Activated naive CD8-positive, alpha-beta T cell treated with anti-CD3 and anti-CD28 coated beads, Interleukin-2, amount 50 U/mL, for 16 hours (primary cell): ENCODE data around the gene RNF4.
"Not testable (repeated sequence)": the region's sequence is repeated elsewhere in the genome, so short reads cannot be mapped to it uniquely, and the experiment has no call there.

Experiments
- DNase-seq: peaks from one replicate; pipeline ENCODE4 v3.0.0-alpha.2; 2020; ENCODE audit warnings: low read depth, low spot score

Gene RNF4

GRCh38 chr4:2457481-2458295 lies 11.2 kb upstream of the RNF4 start:
- DNase-seq = no peak

- no peak for DNase-seq
Observed at GRCh38 chr4:2458546-2459491, 10.1 kb upstream of the RNF4 start.

GRCh38 chr4:2459589-2460349 lies 9.1 kb upstream of the RNF4 start:
- DNase-seq = no peak

GRCh38 chr4:2461246-2461960 lies 7.5 kb upstream of the RNF4 start:
- no peak for DNase-seq

GRCh38 chr4:2462218-2462991 lies 6.5 kb upstream of the RNF4 start:
- DNase-seq = peak; percentile 25

- no peak for DNase-seq
Observed at GRCh38 chr4:2462992-2463762, 5.7 kb upstream of the RNF4 start.

- DNase-seq = no peak
Observed at GRCh38 chr4:2465032-2465431, 3.9 kb upstream of the RNF4 start.

- DNase-seq = not testable (repeated sequence)
Observed at GRCh38 chr4:2465544-2465943, 3.4 kb upstream of the RNF4 start.

- DNase-seq = peak; percentile 40
Observed at GRCh38 chr4:2469192-2469984, 482 bp downstream of the RNF4 start.

- DNase-seq = no peak
Observed at GRCh38 chr4:2470791-2471190, 1.9 kb downstream of the RNF4 start.

GRCh38 chr4:2472187-2472586 lies 3.3 kb downstream of the RNF4 start:
- DNase-seq = no peak

GRCh38 chr4:2478229-2478628 lies 9.3 kb downstream of the RNF4 start:
- no peak for DNase-seq

GRCh38 chr4:2480649-2481048 lies 11.7 kb downstream of the RNF4 start:
- no peak for DNase-seq

- DNase-seq = no peak
Observed at GRCh38 chr4:2482192-2482591, 13.3 kb downstream of the RNF4 start.

- no peak for DNase-seq
Observed at GRCh38 chr4:2482693-2483092, 13.8 kb downstream of the RNF4 start.

- no peak for DNase-seq
Observed at GRCh38 chr4:2483237-2483636, 14.3 kb downstream of the RNF4 start.

GRCh38 chr4:2484185-2484584 lies 15.3 kb downstream of the RNF4 start:
- no peak for DNase-seq

GRCh38 chr4:2484993-2485392 lies 16.1 kb downstream of the RNF4 start:
- DNase-seq = no peak

- DNase-seq = no peak
Observed at GRCh38 chr4:2485956-2486355, 17.1 kb downstream of the RNF4 start.
